ENCODE data around the gene HYI. TPM values are rescaled to one million over a fixed set of nuclear protein-coding genes. Genes with fewer than 3 reads are reported as not detected.

Gene HYI
- total RNA-seq, 1 donor from 2014 or later = 33.4 TPM

GRCh38 chr1:43431676-43432075, 22.1 kb downstream of the HYI start:
- Histone ChIP-seq H3K27ac (ENCODE audit: low read depth, low read length) (no peak overlapping the region), H3K9ac (ENCODE audit: low read depth in 1 of 3, low read length in 3 of 3) (no peak overlapping the region), H3K27me3 (ENCODE audit: control insufficient read depth in 3 of 3, insufficient read depth in 3 of 3, low read length in 3 of 3) (no peaks in the 10 kb centered on the region), H3K4me1 (ENCODE audit: control insufficient read depth in 3 of 3, insufficient read depth in 3 of 3, low read length in 3 of 3) (peaks cover 0 to 4% (median 3%) of the 10 kb centered on the region in 3 donors), H3K36me3 (ENCODE audit: control insufficient read depth in 3 of 3, insufficient read depth in 3 of 3, low read length in 3 of 3) (peaks cover 84 to 90% (median 87%) of the 10 kb centered on the region in 3 donors), H3K4me3 (ENCODE audit: low read length in 3 of 3) (no peak overlapping the region), H3K9me3 (ENCODE audit: control insufficient read depth in 3 of 3, low read length in 3 of 3) (no peaks in the 10 kb centered on the region)

DNA sequence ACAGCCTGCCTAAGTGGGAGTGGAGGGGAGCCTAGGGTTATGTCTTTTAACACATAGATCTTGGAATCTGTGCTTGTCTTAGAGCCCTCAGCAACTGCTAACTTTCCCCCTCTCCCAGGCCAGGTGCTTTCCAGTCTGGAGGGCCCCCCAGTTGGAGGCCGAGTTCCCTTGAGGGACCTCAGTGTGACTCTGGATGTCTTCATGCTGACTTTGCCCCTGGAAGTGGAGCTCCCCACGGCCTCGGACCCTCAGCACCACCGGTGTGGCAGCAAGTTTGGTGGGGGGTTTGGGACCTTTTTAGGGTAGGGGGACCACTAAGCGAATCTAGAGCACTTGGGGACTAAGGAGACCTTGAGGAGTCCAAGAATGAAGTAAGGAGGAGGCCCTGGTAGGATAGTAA, 22.9 kb downstream of the HYI start:
- peaks cover 0 to 4% (median 3%) of the 10 kb centered on the region in 3 donors for H3K4me1 ChIP-seq (ENCODE audit: control insufficient read depth in 3 of 3, insufficient read depth in 3 of 3, low read length in 3 of 3)
- H3K27me3 ChIP-seq (ENCODE audit: control insufficient read depth in 3 of 3, insufficient read depth in 3 of 3, low read length in 3 of 3) = no peaks in the 10 kb centered on the region
- H3K27ac ChIP-seq (ENCODE audit: low read depth, low read length) = no peak overlapping the region
- H3K36me3 ChIP-seq (ENCODE audit: control insufficient read depth in 3 of 3, insufficient read depth in 3 of 3, low read length in 3 of 3) = peaks cover 92 to 98% (median 93%) of the 10 kb centered on the region in 3 donors
- H3K9me3 ChIP-seq (ENCODE audit: control insufficient read depth in 3 of 3, low read length in 3 of 3) = no peaks in the 10 kb centered on the region
- no peak overlapping the region for H3K9ac ChIP-seq (ENCODE audit: low read depth in 1 of 3, low read length in 3 of 3)
- H3K4me3 ChIP-seq (ENCODE audit: low read length in 3 of 3) = no peak overlapping the region

DNA sequence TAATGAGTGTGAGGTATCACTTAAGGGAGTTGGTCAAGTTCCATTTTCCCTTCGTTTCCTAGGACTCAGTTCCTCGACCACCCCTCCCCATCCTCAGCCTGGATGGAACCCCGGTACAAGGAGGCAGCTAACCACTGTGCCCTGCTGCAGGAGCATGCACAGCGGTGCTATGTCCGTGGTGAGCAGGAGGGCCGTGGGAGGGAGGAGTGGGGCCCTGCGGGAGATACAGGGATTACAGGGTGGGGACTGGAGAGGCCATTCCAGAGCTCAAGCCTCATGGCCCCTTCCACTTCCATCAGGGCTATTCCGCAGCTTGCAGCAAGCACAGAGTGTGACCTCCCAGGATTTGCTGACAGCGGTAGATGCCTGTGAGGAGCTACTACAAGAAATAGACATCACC, 25.8 kb downstream of the HYI start:
- peaks cover 96 to 100% (median 99%) of the 10 kb centered on the region in 3 donors for H3K36me3 ChIP-seq (ENCODE audit: control insufficient read depth in 3 of 3, insufficient read depth in 3 of 3, low read length in 3 of 3)
- H3K9me3 ChIP-seq (ENCODE audit: control insufficient read depth in 3 of 3, low read length in 3 of 3) = no peaks in the 10 kb centered on the region
- no peak overlapping the region for H3K27ac ChIP-seq (ENCODE audit: low read depth, low read length)
- no peak overlapping the region for H3K4me3 ChIP-seq (ENCODE audit: low read length in 3 of 3)
- H3K27me3 ChIP-seq (ENCODE audit: control insufficient read depth in 3 of 3, insufficient read depth in 3 of 3, low read length in 3 of 3) = no peaks in the 10 kb centered on the region
- no peak overlapping the region for H3K9ac ChIP-seq (ENCODE audit: low read depth in 1 of 3, low read length in 3 of 3)
- H3K4me1 ChIP-seq (ENCODE audit: control insufficient read depth in 3 of 3, insufficient read depth in 3 of 3, low read length in 3 of 3) = no peaks in the 10 kb centered on the region

DNA sequence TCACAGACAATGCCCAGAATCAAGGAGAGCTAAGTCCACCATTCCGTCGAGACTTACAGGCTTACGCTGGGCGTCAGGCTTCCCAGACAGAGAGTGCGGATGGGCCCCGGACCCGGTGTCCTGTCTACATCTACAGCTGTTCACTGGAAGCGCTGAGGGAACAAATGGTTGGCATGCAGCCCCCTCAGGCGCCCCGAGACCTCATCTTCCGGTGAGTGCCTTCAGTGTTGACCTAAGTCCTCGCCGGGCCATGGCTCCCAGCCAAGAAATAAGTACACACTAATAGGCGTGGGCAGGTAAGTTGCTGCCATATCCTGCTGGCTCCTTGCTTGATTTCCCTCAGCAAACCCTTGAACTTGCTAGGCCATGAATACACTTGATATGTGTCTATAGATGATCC, 26.2 kb downstream of the HYI start:
- Histone ChIP-seq H3K36me3 (ENCODE audit: control insufficient read depth in 3 of 3, insufficient read depth in 3 of 3, low read length in 3 of 3) (peaks cover 96 to 100% (median 99%) of the 10 kb centered on the region in 3 donors), H3K4me1 (ENCODE audit: control insufficient read depth in 3 of 3, insufficient read depth in 3 of 3, low read length in 3 of 3) (no peaks in the 10 kb centered on the region), H3K9me3 (ENCODE audit: control insufficient read depth in 3 of 3, low read length in 3 of 3) (no peaks in the 10 kb centered on the region)

GRCh38 chr1:43426221-43426620, 27.5 kb downstream of the HYI start:
- no peak overlapping the region for H3K9ac ChIP-seq (ENCODE audit: low read depth in 1 of 3, low read length in 3 of 3)
- H3K27ac ChIP-seq (ENCODE audit: low read depth, low read length) = no peak overlapping the region
- H3K4me3 ChIP-seq (ENCODE audit: low read length in 3 of 3) = no peak overlapping the region
- H3K9me3 ChIP-seq (ENCODE audit: control insufficient read depth in 3 of 3, low read length in 3 of 3) = no peaks in the 10 kb centered on the region
- H3K4me1 ChIP-seq (ENCODE audit: control insufficient read depth in 3 of 3, insufficient read depth in 3 of 3, low read length in 3 of 3) = no peaks in the 10 kb centered on the region
- peaks cover 95 to 99% (median 97%) of the 10 kb centered on the region in 3 donors for H3K36me3 ChIP-seq (ENCODE audit: control insufficient read depth in 3 of 3, insufficient read depth in 3 of 3, low read length in 3 of 3)
- H3K27me3 ChIP-seq (ENCODE audit: control insufficient read depth in 3 of 3, insufficient read depth in 3 of 3, low read length in 3 of 3) = no peaks in the 10 kb centered on the region

More for the DNA sequence above, 26.2 kb downstream of the HYI start:
- H3K27ac ChIP-seq (ENCODE audit: low read depth, low read length) = no peak overlapping the region
- H3K9ac ChIP-seq (ENCODE audit: low read depth in 1 of 3, low read length in 3 of 3) = no peak overlapping the region
- H3K4me3 ChIP-seq (ENCODE audit: low read length in 3 of 3) = no peak overlapping the region
- H3K27me3 ChIP-seq (ENCODE audit: control insufficient read depth in 3 of 3, insufficient read depth in 3 of 3, low read length in 3 of 3) = no peaks in the 10 kb centered on the region

DNA sequence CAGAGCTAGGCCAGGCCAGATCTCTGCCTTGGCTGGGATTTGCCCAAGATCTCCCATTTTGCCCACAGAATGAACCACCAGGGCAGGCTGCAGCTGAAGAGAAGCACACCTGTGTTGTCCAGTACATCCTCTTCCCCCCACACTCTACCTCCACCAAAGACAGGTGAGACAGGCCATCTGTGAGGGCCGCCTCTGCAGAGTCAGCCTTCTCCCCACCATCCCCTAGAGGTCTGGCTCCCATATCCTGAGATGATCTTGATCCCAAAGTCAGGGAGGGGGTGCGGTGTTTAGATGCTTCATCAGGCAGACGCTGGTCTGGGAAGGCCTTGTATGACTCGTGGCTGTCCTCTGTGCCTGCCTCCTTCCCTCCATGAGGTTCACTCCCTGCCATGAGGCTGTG, 28.7 kb downstream of the HYI start:
- H3K27ac ChIP-seq (ENCODE audit: low read depth, low read length) = no peak overlapping the region
- no peaks in the 10 kb centered on the region for H3K4me1 ChIP-seq (ENCODE audit: control insufficient read depth in 3 of 3, insufficient read depth in 3 of 3, low read length in 3 of 3)
- peaks cover 95 to 99% (median 97%) of the 10 kb centered on the region in 3 donors for H3K36me3 ChIP-seq (ENCODE audit: control insufficient read depth in 3 of 3, insufficient read depth in 3 of 3, low read length in 3 of 3)
- H3K9me3 ChIP-seq (ENCODE audit: control insufficient read depth in 3 of 3, low read length in 3 of 3) = no peaks in the 10 kb centered on the region
- no peak overlapping the region for H3K4me3 ChIP-seq (ENCODE audit: low read length in 3 of 3)
- no peak overlapping the region for H3K9ac ChIP-seq (ENCODE audit: low read depth in 1 of 3, low read length in 3 of 3)
- H3K27me3 ChIP-seq (ENCODE audit: control insufficient read depth in 3 of 3, insufficient read depth in 3 of 3, low read length in 3 of 3) = no peaks in the 10 kb centered on the region

GRCh38 chr1:43423672-43424550, 29.8 kb downstream of the HYI start:
- Histone ChIP-seq H3K27me3 (ENCODE audit: control insufficient read depth in 3 of 3, insufficient read depth in 3 of 3, low read length in 3 of 3) (no peaks in the 10 kb centered on the region), H3K4me1 (ENCODE audit: control insufficient read depth in 3 of 3, insufficient read depth in 3 of 3, low read length in 3 of 3) (no peaks in the 10 kb centered on the region), H3K9ac (ENCODE audit: low read depth in 1 of 3, low read length in 3 of 3) (no peak overlapping the region), H3K27ac (ENCODE audit: low read depth, low read length) (no peak overlapping the region), H3K36me3 (ENCODE audit: control insufficient read depth in 3 of 3, insufficient read depth in 3 of 3, low read length in 3 of 3) (peaks cover 95 to 99% (median 98%) of the 10 kb centered on the region in 3 donors), H3K9me3 (ENCODE audit: control insufficient read depth in 3 of 3, low read length in 3 of 3) (no peaks in the 10 kb centered on the region), H3K4me3 (ENCODE audit: low read length in 3 of 3) (no peak overlapping the region)

GRCh38 chr1:43422995-43423671, 30.6 kb downstream of the HYI start:
- no peaks in the 10 kb centered on the region for H3K4me1 ChIP-seq (ENCODE audit: control insufficient read depth in 3 of 3, insufficient read depth in 3 of 3, low read length in 3 of 3)
- H3K36me3 ChIP-seq (ENCODE audit: control insufficient read depth in 3 of 3, insufficient read depth in 3 of 3, low read length in 3 of 3) = peaks cover 94 to 99% (median 97%) of the 10 kb centered on the region in 3 donors
- no peak overlapping the region for H3K9ac ChIP-seq (ENCODE audit: low read depth in 1 of 3, low read length in 3 of 3)
- no peaks in the 10 kb centered on the region for H3K27me3 ChIP-seq (ENCODE audit: control insufficient read depth in 3 of 3, insufficient read depth in 3 of 3, low read length in 3 of 3)
- H3K4me3 ChIP-seq (ENCODE audit: low read length in 3 of 3) = no peak overlapping the region
- no peak overlapping the region for H3K27ac ChIP-seq (ENCODE audit: low read depth, low read length)
- no peaks in the 10 kb centered on the region for H3K9me3 ChIP-seq (ENCODE audit: control insufficient read depth in 3 of 3, low read length in 3 of 3)

DNA sequence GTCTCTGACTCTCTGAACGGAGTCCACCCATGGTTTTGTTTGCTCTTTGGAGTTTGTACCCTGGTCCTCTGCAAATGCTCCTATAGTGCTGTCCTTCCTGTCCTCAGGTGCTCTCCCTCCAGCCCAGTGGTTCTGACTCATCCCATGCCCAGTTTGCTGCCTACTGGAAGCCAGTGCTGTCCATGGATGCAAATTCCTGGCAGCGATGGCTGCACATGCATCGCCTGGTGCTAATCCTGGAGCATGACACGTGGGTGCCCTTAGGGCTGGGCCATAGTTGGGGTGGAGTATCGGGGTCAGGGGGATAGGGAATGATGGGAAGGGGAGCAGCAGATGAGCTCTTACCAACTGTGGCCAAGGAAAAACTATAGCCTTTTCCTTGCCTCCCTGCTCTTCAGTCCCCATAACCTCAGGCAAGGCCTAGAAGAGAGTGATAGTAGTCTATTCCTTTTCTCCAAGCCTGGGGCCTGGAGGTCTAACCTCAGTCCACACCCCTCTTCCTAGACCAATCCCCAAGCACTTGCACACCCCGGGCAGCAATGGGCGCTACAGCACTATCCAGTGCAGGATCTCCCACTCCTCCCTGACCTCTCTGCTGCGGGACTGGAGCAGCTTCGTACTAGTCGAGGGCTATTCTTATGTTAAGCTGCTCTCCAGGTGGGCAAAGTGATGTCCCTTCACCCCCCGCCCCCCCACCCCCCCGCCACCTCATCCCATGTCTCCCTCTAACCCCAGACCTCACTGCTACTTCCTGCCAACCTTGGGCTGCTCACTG, 31.6 kb downstream of the HYI start:
- Histone ChIP-seq H3K4me1 (ENCODE audit: control insufficient read depth in 3 of 3, insufficient read depth in 3 of 3, low read length in 3 of 3) (no peaks in the 10 kb centered on the region), H3K9me3 (ENCODE audit: control insufficient read depth in 3 of 3, low read length in 3 of 3) (no peaks in the 10 kb centered on the region), H3K9ac (ENCODE audit: low read depth in 1 of 3, low read length in 3 of 3) (no peak overlapping the region), H3K4me3 (ENCODE audit: low read length in 3 of 3) (no peak overlapping the region), H3K27ac (ENCODE audit: low read depth, low read length) (no peak overlapping the region), H3K36me3 (ENCODE audit: control insufficient read depth in 3 of 3, insufficient read depth in 3 of 3, low read length in 3 of 3) (peaks cover 91 to 99% (median 95%) of the 10 kb centered on the region in 3 donors), H3K27me3 (ENCODE audit: control insufficient read depth in 3 of 3, insufficient read depth in 3 of 3, low read length in 3 of 3) (no peaks in the 10 kb centered on the region)

All from skeletal muscle tissue (tissue), 4 donors.